SU-DHL-6 (cell line): ENCODE data around the gene RHCG.

Source experiments
- EZH2phosphoT487 ChIP-seq: fragments of 200-600 bp; sonication (generic), shearing (Covaris generic); conservative IDR thresholded peaks from 2 replicates; pipeline ENCODE4 v1.6.1; 2018; ENCODE audit warnings: mild to moderate bottlenecking, antibody characterized with exemption, low read length, moderate library complexity, mixed read lengths
- TF ChIP-seq, protein P1 (sequence below): fragments of 200-600 bp; sonication (generic); IDR thresholded peaks from one replicate; pipeline ENCODE4 v1.5.1; 2017; ENCODE audit warnings: antibody characterized with exemption, mild to moderate bottlenecking, low read length, moderate library complexity; ENCODE audit not compliant: insufficient read depth, poor library complexity, severe bottlenecking

- TF ChIP-seq, protein P1, sequence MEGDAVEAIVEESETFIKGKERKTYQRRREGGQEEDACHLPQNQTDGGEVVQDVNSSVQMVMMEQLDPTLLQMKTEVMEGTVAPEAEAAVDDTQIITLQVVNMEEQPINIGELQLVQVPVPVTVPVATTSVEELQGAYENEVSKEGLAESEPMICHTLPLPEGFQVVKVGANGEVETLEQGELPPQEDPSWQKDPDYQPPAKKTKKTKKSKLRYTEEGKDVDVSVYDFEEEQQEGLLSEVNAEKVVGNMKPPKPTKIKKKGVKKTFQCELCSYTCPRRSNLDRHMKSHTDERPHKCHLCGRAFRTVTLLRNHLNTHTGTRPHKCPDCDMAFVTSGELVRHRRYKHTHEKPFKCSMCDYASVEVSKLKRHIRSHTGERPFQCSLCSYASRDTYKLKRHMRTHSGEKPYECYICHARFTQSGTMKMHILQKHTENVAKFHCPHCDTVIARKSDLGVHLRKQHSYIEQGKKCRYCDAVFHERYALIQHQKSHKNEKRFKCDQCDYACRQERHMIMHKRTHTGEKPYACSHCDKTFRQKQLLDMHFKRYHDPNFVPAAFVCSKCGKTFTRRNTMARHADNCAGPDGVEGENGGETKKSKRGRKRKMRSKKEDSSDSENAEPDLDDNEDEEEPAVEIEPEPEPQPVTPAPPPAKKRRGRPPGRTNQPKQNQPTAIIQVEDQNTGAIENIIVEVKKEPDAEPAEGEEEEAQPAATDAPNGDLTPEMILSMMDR = no peak
- TF ChIP-seq EZH2phosphoT487 = no peak
Observed at GRCh38 chr15:89443581-89443980, 52.8 kb downstream of the RHCG start.
